Cardiac muscle cell (in vitro differentiated cells and primary cell): Measurements from ENCODE around the gene SURF6. TPM values are rescaled to one million over a fixed set of nuclear protein-coding genes. Genes with fewer than 3 reads are reported as not detected.
A peak's percentile ranks its signal among the peaks of the same experiment; 100 is the strongest.

ENCODE experiments used
- DNase-seq, 2 donors: peaks; one replicate each; pipeline versions ENCODE4 v3.0.0 to v3.0.0-alpha.2; 2010 to 2017; ENCODE audit warnings: low read depth in 1 of 2, low spot score in 1 of 2
- H3K27ac ChIP-seq: fragments of 200-600 bp; sonication (generic); 2 replicates; pipeline ENCODE4 v1.5.1; 2016
- H3K27me3 ChIP-seq: fragments of 200-600 bp; sonication (generic); 2 replicates; pipeline ENCODE4 v1.6.0; 2016; ENCODE audit warnings: control low read depth
- H3K36me3 ChIP-seq: fragments of 200-600 bp; sonication (generic); 2 replicates; pipeline ENCODE4 v1.5.1; 2016; ENCODE audit warnings: control low read depth
- H3K4me1 ChIP-seq: fragments of 200-600 bp; sonication (generic); 2 replicates; pipeline ENCODE4 v1.8.1; 2017; ENCODE audit warnings: low read depth, mild to moderate bottlenecking, mixed run types
- H3K4me3 ChIP-seq: fragments of 200-600 bp; sonication (generic); 2 replicates; pipeline ENCODE4 v1.5.1; 2016; ENCODE audit warnings: mild to moderate bottlenecking
- H3K9me3 ChIP-seq: fragments of 200-600 bp; sonication (generic); 2 replicates; pipeline ENCODE4 v1.5.1; 2017; ENCODE audit warnings: low read depth, mild to moderate bottlenecking, control low read depth
- CTCF ChIP-seq: IDR thresholded peaks from 2 replicates; pipeline ENCODE4 v1.5.1; 2012; ENCODE audit warnings: low read depth, mild to moderate bottlenecking, low read length
- polyA plus RNA-seq: library from polyadenylated mRNA; unstranded; fragments of >200 nt; fragmentation: Nextera tagmentation; extraction: Ambion mirVana; gene quantifications from 2 replicates; pipeline ENCODE4 v1.2.1, GENCODE V29; 2016
- total RNA-seq: library from RNA; depleted of rRNA; stranded (reverse); fragments of >200 nt; gene quantifications from 2 replicates; pipeline ENCODE4 v1.2.3, GENCODE V29; 2016

The SURF6 gene
- total RNA-seq (31.8 and 33.6 TPM in 2 replicates), polyA plus RNA-seq (25.7 and 26.9 TPM in 2 replicates)

- H3K4me3 ChIP-seq: peak within 1 kb of the TSS; percentile 91
- H3K27ac ChIP-seq: peak within 1 kb of the TSS; percentile 78
- peaks cover 26% of the 10 kb centered on the region for H3K36me3 ChIP-seq
- peaks cover 5% of the 10 kb centered on the region for H3K4me1 ChIP-seq
- no peaks in the 10 kb centered on the region for H3K27me3 ChIP-seq
- no peak for TF ChIP-seq CTCF
- no peaks in the 10 kb centered on the region for H3K9me3 ChIP-seq
- DNase-seq: peak; percentile 92 to 95
These were observed at the start of gene SURF6 for GRCh38 chr9:133335924-133336811. TSS of gene SURF6 (minus strand) at chr9:133336188. CDS start at chr9:133336132, 56 bp downstream.

GRCh38 chr9:133385452-133385851 is 49.5 kb upstream of the SURF6 start:
- TF ChIP-seq CTCF: no peak
- H3K9me3 ChIP-seq: no peaks in the 10 kb centered on the region
- H3K4me1 ChIP-seq: no peaks in the 10 kb centered on the region
- H3K27ac ChIP-seq: no peak overlapping the region
- no peak for DNase-seq
- H3K27me3 ChIP-seq: no peaks in the 10 kb centered on the region
- H3K36me3 ChIP-seq: no peaks in the 10 kb centered on the region
- H3K4me3 ChIP-seq: no peak overlapping the region

- no peak for TF ChIP-seq CTCF
These were observed 48.8 kb upstream of the SURF6 start for GRCh38 chr9:133384736-133385321.

GRCh38 chr9:133383438-133383837 is 47.5 kb upstream of the SURF6 start:
- TF ChIP-seq CTCF: no peak
- Histone ChIP-seq H3K4me3 (no peak overlapping the region), H3K4me1 (no peaks in the 10 kb centered on the region), H3K36me3 (no peaks in the 10 kb centered on the region), H3K27me3 (no peaks in the 10 kb centered on the region), H3K27ac (no peak overlapping the region), H3K9me3 (no peaks in the 10 kb centered on the region)
- DNase-seq: no peak

More at GRCh38 chr9:133384736-133385321, 48.8 kb upstream of the SURF6 start:
- Histone ChIP-seq H3K4me3 (no peak overlapping the region), H3K27me3 (no peaks in the 10 kb centered on the region), H3K36me3 (no peaks in the 10 kb centered on the region), H3K9me3 (no peaks in the 10 kb centered on the region), H3K4me1 (no peaks in the 10 kb centered on the region), H3K27ac (no peak overlapping the region)
- DNase-seq: no peak

- no peak for TF ChIP-seq CTCF
- DNase-seq: no peak
- no peaks in the 10 kb centered on the region for H3K9me3 ChIP-seq
These were observed 46.6 kb upstream of the SURF6 start for GRCh38 chr9:133382507-133383141.

More at GRCh38 chr9:133382507-133383141, 46.6 kb upstream of the SURF6 start:
- no peak overlapping the region for H3K27ac ChIP-seq
- H3K4me3 ChIP-seq: no peak overlapping the region
- no peaks in the 10 kb centered on the region for H3K36me3 ChIP-seq
- no peaks in the 10 kb centered on the region for H3K4me1 ChIP-seq
- H3K27me3 ChIP-seq: no peaks in the 10 kb centered on the region
